ENCODE measurements around the gene SPI1.

The SPI1 gene

GRCh38 chr11:47327949-47328348 is 50.4 kb downstream of the SPI1 start:
- H2AFZ ChIP-seq (ENCODE audit: low read depth, low read length, severe bottlenecking), result no peak overlapping the region
- no peaks in the 10 kb centered on the region for H3F3A ChIP-seq (ENCODE audit: insufficient read depth)
- H3K27me3 ChIP-seq (ENCODE audit: low read length), result no peaks in the 10 kb centered on the region
- H3K9me3 ChIP-seq (ENCODE audit: insufficient read depth, low read length), result no peaks in the 10 kb centered on the region
- TF ChIP-seq CTCF (IDR thresholded peaks at IDR 0.05; ENCODE audit: insufficient read depth, low read length, poor library complexity, severe bottlenecking), result no peak
- no peak for TF ChIP-seq EZH2phosphoT487 (conservative IDR thresholded peaks at IDR 0.05; ENCODE audit: low read length)
- no peak overlapping the region for H3K4me2 ChIP-seq (ENCODE audit: low read depth, low read length, poor library complexity, severe bottlenecking)
- no peaks in the 10 kb centered on the region for H4K20me1 ChIP-seq (ENCODE audit: low read depth, low read length)
- H3K36me3 ChIP-seq (ENCODE audit: low read length), result no peaks in the 10 kb centered on the region
- no peaks in the 10 kb centered on the region for H3K9me2 ChIP-seq (replicated peaks; ENCODE audit: insufficient read depth, low read length)
- H3K4me3 ChIP-seq (ENCODE audit: insufficient read depth, low read length, poor library complexity, severe bottlenecking), result no peak overlapping the region
- no peaks in the 10 kb centered on the region for H3K79me2 ChIP-seq (ENCODE audit: insufficient read depth, low read length)
- no peak overlapping the region for H3K27ac ChIP-seq (ENCODE audit: low read depth, low read length)
- no peak overlapping the region for H3K9ac ChIP-seq (ENCODE audit: low read length)

GRCh38 chr11:47327025-47327424 is 51.3 kb downstream of the SPI1 start:
- H3K9me3 ChIP-seq (ENCODE audit: insufficient read depth, low read length), result no peaks in the 10 kb centered on the region
- H3F3A ChIP-seq (ENCODE audit: insufficient read depth), result no peaks in the 10 kb centered on the region
- H3K4me2 ChIP-seq (ENCODE audit: low read depth, low read length, poor library complexity, severe bottlenecking), result no peak overlapping the region
- H3K4me3 ChIP-seq (ENCODE audit: insufficient read depth, low read length, poor library complexity, severe bottlenecking), result no peak overlapping the region
- no peaks in the 10 kb centered on the region for H3K36me3 ChIP-seq (ENCODE audit: low read length)
- H3K9ac ChIP-seq (ENCODE audit: low read length), result no peak overlapping the region
- no peaks in the 10 kb centered on the region for H3K27me3 ChIP-seq (ENCODE audit: low read length)
- no peaks in the 10 kb centered on the region for H3K9me2 ChIP-seq (replicated peaks; ENCODE audit: insufficient read depth, low read length)
- no peaks in the 10 kb centered on the region for H4K20me1 ChIP-seq (ENCODE audit: low read depth, low read length)
- no peak overlapping the region for H2AFZ ChIP-seq (ENCODE audit: low read depth, low read length, severe bottlenecking)
- H3K27ac ChIP-seq (ENCODE audit: low read depth, low read length), result no peak overlapping the region
- no peaks in the 10 kb centered on the region for H3K79me2 ChIP-seq (ENCODE audit: insufficient read depth, low read length)
- TF ChIP-seq EZH2phosphoT487 (conservative IDR thresholded peaks at IDR 0.05; ENCODE audit: low read length) (no peak), CTCF (IDR thresholded peaks at IDR 0.05; ENCODE audit: insufficient read depth, low read length, poor library complexity, severe bottlenecking) (no peak)

- Histone ChIP-seq H3K4me3 (ENCODE audit: insufficient read depth, low read length, poor library complexity, severe bottlenecking) (no peak overlapping the region), H3K9me3 (ENCODE audit: insufficient read depth, low read length) (no peaks in the 10 kb centered on the region), H3K27ac (ENCODE audit: low read depth, low read length) (no peak overlapping the region), H3K9me2 (replicated peaks; ENCODE audit: insufficient read depth, low read length) (no peaks in the 10 kb centered on the region), H3K79me2 (ENCODE audit: insufficient read depth, low read length) (no peaks in the 10 kb centered on the region), H3K9ac (ENCODE audit: low read length) (no peak overlapping the region), H3K27me3 (ENCODE audit: low read length) (no peaks in the 10 kb centered on the region), H3K4me2 (ENCODE audit: low read depth, low read length, poor library complexity, severe bottlenecking) (no peak overlapping the region), H3K36me3 (ENCODE audit: low read length) (no peaks in the 10 kb centered on the region), H4K20me1 (ENCODE audit: low read depth, low read length) (no peaks in the 10 kb centered on the region), H2AFZ (ENCODE audit: low read depth, low read length, severe bottlenecking) (no peak overlapping the region), H3F3A (ENCODE audit: insufficient read depth) (no peaks in the 10 kb centered on the region)
- TF ChIP-seq EZH2phosphoT487 (conservative IDR thresholded peaks at IDR 0.05; ENCODE audit: low read length) (no peak), CTCF (IDR thresholded peaks at IDR 0.05; ENCODE audit: insufficient read depth, low read length, poor library complexity, severe bottlenecking) (no peak)
Observed at GRCh38 chr11:47326198-47326597, 52.1 kb downstream of the SPI1 start.

Measured in SU-DHL-6 (cell line).